Measurements from ENCODE around the gene GLYAT.

The GLYAT gene

GRCh38 chr11:58671983-58672633 lies 59.6 kb downstream of the GLYAT start:
- TF ChIP-seq REST (IDR thresholded peaks at IDR 0.05; ENCODE audit: insufficient replicate concordance, low read depth) (no peak), CTCF (IDR thresholded peaks at IDR 0.05; ENCODE audit: insufficient read depth, low read length) (no peak), SPI1 (IDR thresholded peaks at IDR 0.05; ENCODE audit: borderline replicate concordance, low read depth) (no peak), GABPA (IDR thresholded peaks at IDR 0.05; ENCODE audit: low read depth) (no peak), POLR2AphosphoS5 (IDR thresholded peaks at IDR 0.05; ENCODE audit: low read depth) (no peak)
- no peaks in the 10 kb centered on the region for H3K27me3 ChIP-seq (ENCODE audit: insufficient read depth, poor library complexity, severe bottlenecking)
- DNase-seq (ENCODE audit: low read depth in 1 of 2, low spot score in 1 of 2) = no peak
- no peak overlapping the region for H3K27ac ChIP-seq (replicated peaks)
- no peak overlapping the region for H3K4me3 ChIP-seq (replicated peaks; ENCODE audit: insufficient read depth, low read length)

GRCh38 chr11:58659910-58660570 lies 71.7 kb downstream of the GLYAT start:
- Histone ChIP-seq H3K27ac (replicated peaks) (no peak overlapping the region), H3K27me3 (ENCODE audit: insufficient read depth, poor library complexity, severe bottlenecking) (no peaks in the 10 kb centered on the region), H3K4me3 (replicated peaks; ENCODE audit: insufficient read depth, low read length) (no peak overlapping the region)
- no peak for DNase-seq (ENCODE audit: low read depth in 1 of 2, low spot score in 1 of 2)
- no peak for TF ChIP-seq GABPA (IDR thresholded peaks at IDR 0.05; ENCODE audit: low read depth)
- no peak for TF ChIP-seq POLR2AphosphoS5 (IDR thresholded peaks at IDR 0.05; ENCODE audit: low read depth)
- no peak for TF ChIP-seq REST (IDR thresholded peaks at IDR 0.05; ENCODE audit: insufficient replicate concordance, low read depth)
- TF ChIP-seq CTCF (IDR thresholded peaks at IDR 0.05; ENCODE audit: insufficient read depth, low read length) = no peak
- TF ChIP-seq SPI1 (IDR thresholded peaks at IDR 0.05; ENCODE audit: borderline replicate concordance, low read depth) = no peak

- H3K4me3 ChIP-seq (replicated peaks; ENCODE audit: insufficient read depth, low read length) = no peak overlapping the region
- DNase-seq (ENCODE audit: low read depth in 1 of 2, low spot score in 1 of 2) = no peak
- no peaks in the 10 kb centered on the region for H3K27me3 ChIP-seq (ENCODE audit: insufficient read depth, poor library complexity, severe bottlenecking)
- no peak overlapping the region for H3K27ac ChIP-seq (replicated peaks)
- no peak for TF ChIP-seq CTCF (IDR thresholded peaks at IDR 0.05; ENCODE audit: insufficient read depth, low read length)
- TF ChIP-seq REST (IDR thresholded peaks at IDR 0.05; ENCODE audit: insufficient replicate concordance, low read depth) = no peak
- TF ChIP-seq SPI1 (IDR thresholded peaks at IDR 0.05; ENCODE audit: borderline replicate concordance, low read depth) = no peak
- TF ChIP-seq GABPA (IDR thresholded peaks at IDR 0.05; ENCODE audit: low read depth) = no peak
- TF ChIP-seq POLR2AphosphoS5 (IDR thresholded peaks at IDR 0.05; ENCODE audit: low read depth) = no peak
Observed at GRCh38 chr11:58659404-58659803, 72.3 kb downstream of the GLYAT start.
